VCaP (cell line): Measurements from ENCODE around the gene TANGO2.

ENCODE experiments used
- H3K27ac ChIP-seq: fragments of 450-650 bp; 2 replicates; pipeline ENCODE4 v1.5.1; 2017
- CTCF ChIP-seq: fragments of 450-650 bp; conservative IDR thresholded peaks from 2 replicates; pipeline ENCODE4 v1.5.1; 2017; ENCODE audit warnings: mild to moderate bottlenecking, moderate library complexity

TANGO2 gene

GRCh38 chr22:19995611-19996339 is 25.1 kb upstream of the TANGO2 start:
- H3K27ac ChIP-seq = no peak overlapping the region

GRCh38 chr22:19996694-19997384 is 24.1 kb upstream of the TANGO2 start:
- no peak overlapping the region for H3K27ac ChIP-seq
- TF ChIP-seq CTCF = no peak

More at GRCh38 chr22:19995611-19996339, 25.1 kb upstream of the TANGO2 start:
- no peak for TF ChIP-seq CTCF

GRCh38 chr22:19997561-19998231 is 23.2 kb upstream of the TANGO2 start:
- no peak overlapping the region for H3K27ac ChIP-seq

GRCh38 chr22:19998232-19998951 is 22.5 kb upstream of the TANGO2 start:
- H3K27ac ChIP-seq = no peak overlapping the region; the same call in 1 of the 2 replicates
- TF ChIP-seq CTCF = no peak

More at GRCh38 chr22:19997561-19998231, 23.2 kb upstream of the TANGO2 start:
- TF ChIP-seq CTCF = no peak

- TF ChIP-seq CTCF = no peak
- peak overlapping the region; percentile 91; the same call in 1 of the 2 replicates for H3K27ac ChIP-seq
Observed at GRCh38 chr22:19998991-19999820, 21.7 kb upstream of the TANGO2 start.

DNA sequence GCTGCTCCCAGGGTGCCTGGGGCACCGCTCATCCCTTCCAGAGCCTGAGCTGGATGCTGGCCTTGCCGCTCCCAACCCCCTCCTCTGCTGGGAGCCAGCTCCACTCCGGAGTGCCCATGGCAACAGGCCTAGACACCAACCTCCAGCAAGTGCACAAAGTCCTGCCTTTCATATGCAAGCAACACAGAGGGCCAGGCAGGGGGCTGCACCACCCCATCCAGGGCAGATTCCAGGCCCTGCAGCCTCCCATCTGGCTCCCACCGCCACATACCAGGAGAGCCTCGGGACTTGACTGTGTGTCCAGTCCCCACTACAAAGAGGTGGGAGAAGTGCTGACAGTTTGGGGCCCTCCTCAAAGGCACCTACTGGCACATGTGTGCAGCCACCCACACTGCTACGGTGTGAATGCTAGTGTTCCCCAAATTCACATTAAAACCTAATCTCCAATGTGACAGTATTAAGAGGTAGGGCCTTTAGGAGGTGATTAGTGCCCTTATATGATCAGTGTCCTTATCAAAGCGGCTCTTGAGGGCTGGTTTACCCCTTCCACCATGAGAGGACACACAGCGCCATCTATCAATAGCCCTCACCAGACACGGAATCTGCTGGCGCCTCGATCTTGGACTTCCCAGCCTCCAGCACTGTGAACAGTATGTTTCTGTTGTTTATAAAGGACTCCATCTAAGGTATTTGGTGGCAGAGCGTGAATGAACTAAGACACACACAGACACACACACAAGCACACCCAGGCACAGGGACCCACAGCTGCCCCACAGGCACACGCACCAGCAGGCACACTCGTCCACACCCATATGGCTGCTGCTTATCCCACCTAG is 20.4 kb upstream of the TANGO2 start:
- peak overlapping the region; percentile 91 for H3K27ac ChIP-seq
- TF ChIP-seq CTCF = no peak
